Measurements from ENCODE around the gene FAM114A2.

FAM114A2 gene

GRCh38 chr5:154005648-154006047, 33.1 kb downstream of the FAM114A2 start:
- Histone ChIP-seq H3K4me3 (no peak overlapping the region), H3K27ac (no peak overlapping the region)
- TF ChIP-seq CTCF (IDR thresholded peaks at IDR 0.05) = no peak
- DNase-seq (ENCODE audit: low spot score) = no peak

GRCh38 chr5:154002511-154003020, 36.1 kb downstream of the FAM114A2 start:
- no peak for TF ChIP-seq CTCF (IDR thresholded peaks at IDR 0.05)
- Histone ChIP-seq H3K4me3 (no peak overlapping the region), H3K27ac (peak overlapping the region in 1 of 2 donors; percentile 56)
- no peak for DNase-seq (ENCODE audit: low spot score)

DNA sequence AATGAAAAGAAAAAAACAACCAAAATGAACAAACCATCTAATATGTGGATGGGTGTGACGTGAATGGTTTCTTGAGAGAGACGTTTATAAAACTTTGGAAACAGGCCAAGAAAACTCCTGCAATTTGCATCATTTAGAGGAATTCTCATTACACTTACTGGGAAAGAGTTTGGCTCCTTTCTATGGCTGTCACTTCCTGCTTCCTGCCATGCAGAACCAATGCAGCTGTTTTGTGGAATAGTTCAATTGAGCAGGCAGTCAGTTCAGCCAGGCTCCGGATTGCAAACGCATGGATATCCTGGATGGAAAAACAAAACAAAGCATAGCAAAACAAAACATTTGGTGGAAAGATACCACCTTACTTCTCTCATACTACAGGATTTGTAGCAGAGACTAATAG, 36.6 kb downstream of the FAM114A2 start:
- no peak overlapping the region for H3K4me3 ChIP-seq
- H3K27ac ChIP-seq = peak overlapping the region in 1 of 2 donors; percentile 56
- no peak for DNase-seq (ENCODE audit: low spot score)
- TF ChIP-seq CTCF (IDR thresholded peaks at IDR 0.05) = no peak

- no peak for TF ChIP-seq CTCF (IDR thresholded peaks at IDR 0.05)
- H3K27ac ChIP-seq = no peak overlapping the region
- no peak for DNase-seq (ENCODE audit: low spot score)
- no peak overlapping the region for H3K4me3 ChIP-seq
These were observed 38.0 kb downstream of the FAM114A2 start for GRCh38 chr5:154000703-154001102.

- no peak for TF ChIP-seq CTCF (IDR thresholded peaks at IDR 0.05)
- DNase-seq (ENCODE audit: low spot score) = no peak
These were observed 38.7 kb downstream of the FAM114A2 start for GRCh38 chr5:153999995-154000394.

DNA sequence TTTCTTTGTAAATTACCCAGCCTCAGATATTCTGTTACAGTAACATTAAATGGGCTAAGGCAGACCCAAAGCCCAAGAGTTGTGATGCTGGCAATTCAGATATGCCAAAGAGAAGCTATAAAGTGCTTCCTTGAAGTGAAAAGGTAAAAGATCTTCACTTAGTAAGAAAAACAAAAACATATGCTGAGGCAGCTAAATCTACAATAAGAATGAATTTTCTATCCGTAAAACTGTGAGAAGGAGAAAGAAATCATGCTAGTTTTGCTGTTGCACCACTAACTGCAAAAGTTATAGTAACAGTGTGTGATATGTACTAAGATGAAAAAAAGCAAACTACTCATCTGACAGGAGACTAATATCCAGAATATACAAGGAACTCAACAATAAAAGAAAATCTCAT, 39.9 kb downstream of the FAM114A2 start:
- no peak overlapping the region for H3K4me3 ChIP-seq
- DNase-seq (ENCODE audit: low spot score) = no peak
- H3K27ac ChIP-seq = no peak overlapping the region
- TF ChIP-seq CTCF (IDR thresholded peaks at IDR 0.05) = no peak

More at GRCh38 chr5:153999995-154000394, 38.7 kb downstream of the FAM114A2 start:
- H3K4me3 ChIP-seq = no peak overlapping the region
- H3K27ac ChIP-seq = no peak overlapping the region

DNA sequence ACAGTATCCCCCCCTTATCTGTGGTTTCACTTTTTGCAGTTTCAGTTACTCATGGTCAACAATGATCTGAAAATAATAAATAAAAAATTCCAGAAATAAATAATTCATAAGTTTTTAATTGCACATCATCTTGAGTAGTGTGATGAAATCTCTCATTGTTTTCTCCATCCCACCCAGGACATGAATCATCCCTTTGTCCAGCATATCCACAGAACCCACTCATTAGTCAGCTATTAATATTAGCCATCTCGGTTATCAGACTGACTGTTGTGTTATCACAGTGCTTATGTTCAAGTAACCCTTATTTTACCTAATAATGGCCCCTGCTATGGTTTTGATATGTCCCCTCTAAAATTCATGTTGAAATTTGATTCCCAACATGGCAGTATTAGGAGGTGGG, 40.7 kb downstream of the FAM114A2 start:
- Histone ChIP-seq H3K4me3 (no peak overlapping the region), H3K27ac (no peak overlapping the region)
- no peak for TF ChIP-seq CTCF (IDR thresholded peaks at IDR 0.05)
- DNase-seq (ENCODE audit: low spot score) = no peak

Measured in coronary artery (tissue), 2 donors.